ENCODE results near the gene MAP2. TPM values are rescaled to one million over a fixed set of nuclear protein-coding genes. Genes with fewer than 3 reads are reported as not detected.
"Not testable (repeated sequence)": the region's sequence is repeated elsewhere in the genome, so short reads cannot be mapped to it uniquely, and the experiment has no call there.

MAP2 gene
- total and polyA plus RNA-seq, 5 experiments from 2014 or later, result 0.26 to 0.47 TPM; not detected in 3

GRCh38 chr2:209592106-209592505, 168.3 kb downstream of the MAP2 start:
- no peak for ATAC-seq
- Mint-ChIP-seq H3K27me3 (peaks cover 0 to 2% (median 0%) of the 10 kb centered on the region in 5 donors), H3K9me3 (peaks cover 0 to 6% (median 0%) of the 10 kb centered on the region in 9 donors), H3K4me3 (no peak overlapping the region), H3K36me3 (no peaks in the 10 kb centered on the region), H3K4me1 (no peaks in the 10 kb centered on the region), H3K27ac (no peak overlapping the region)
- no peak for DNase-seq
- POLR2A ChIA-PET, result no interaction called here

GRCh38 chr2:209593930-209594329, 170.1 kb downstream of the MAP2 start:
- Mint-ChIP-seq H3K36me3 (no peaks in the 10 kb centered on the region), H3K9me3 (peaks cover 0 to 6% (median 0%) of the 10 kb centered on the region in 9 donors), H3K4me3 (no peak overlapping the region), H3K4me1 (no peaks in the 10 kb centered on the region), H3K27me3 (peaks cover 0 to 2% (median 0%) of the 10 kb centered on the region in 5 donors), H3K27ac (no peak overlapping the region)
- ATAC-seq (no peak), DNase-seq (no peak)
- POLR2A ChIA-PET, result no interaction called here

- H3K27me3 Mint-ChIP-seq, result peaks cover 0 to 2% (median 0%) of the 10 kb centered on the region in 5 donors
- POLR2A ChIA-PET, result no interaction called here
Measured at GRCh38 chr2:209596262-209596661, 172.4 kb downstream of the MAP2 start.

GRCh38 chr2:209598227-209598626, 174.4 kb downstream of the MAP2 start:
- POLR2A ChIA-PET, ATAC-seq, H3K27ac Mint-ChIP-seq, DNase-seq, H3K4me3 Mint-ChIP-seq, H3K36me3 Mint-ChIP-seq, H3K27me3 Mint-ChIP-seq, H3K9me3 Mint-ChIP-seq, H3K4me1 Mint-ChIP-seq: not testable (repeated sequence)

More at GRCh38 chr2:209596262-209596661, 172.4 kb downstream of the MAP2 start:
- ATAC-seq (no peak), DNase-seq (no peak)
- no peaks in the 10 kb centered on the region for H3K4me1 Mint-ChIP-seq
- H3K9me3 Mint-ChIP-seq, result peaks cover 0 to 8% (median 2%) of the 10 kb centered on the region in 9 donors
- H3K36me3 Mint-ChIP-seq, result no peaks in the 10 kb centered on the region
- no peak overlapping the region for H3K27ac Mint-ChIP-seq
- H3K4me3 Mint-ChIP-seq, result no peak overlapping the region

- Mint-ChIP-seq H3K27me3 (peaks cover 0 to 3% (median 0%) of the 10 kb centered on the region in 5 donors), H3K9me3 (peaks cover 0 to 6% (median 2%) of the 10 kb centered on the region in 9 donors), H3K27ac (no peak overlapping the region), H3K36me3 (no peaks in the 10 kb centered on the region), H3K4me3 (no peak overlapping the region), H3K4me1 (no peaks in the 10 kb centered on the region)
- DNase-seq (no peak), ATAC-seq (no peak)
- POLR2A ChIA-PET, result no interaction called here
Measured at GRCh38 chr2:209600341-209601171, 176.7 kb downstream of the MAP2 start.

GRCh38 chr2:209601497-209601896, 177.7 kb downstream of the MAP2 start:
- no peak for ATAC-seq
- no peak overlapping the region for H3K27ac Mint-ChIP-seq
- H3K27me3 Mint-ChIP-seq, result peaks cover 0 to 3% (median 0%) of the 10 kb centered on the region in 5 donors
- no peaks in the 10 kb centered on the region for H3K36me3 Mint-ChIP-seq
- POLR2A ChIA-PET, result no interaction called here
- peaks cover 0 to 4% (median 2%) of the 10 kb centered on the region in 9 donors for H3K9me3 Mint-ChIP-seq
- H3K4me1 Mint-ChIP-seq, result no peaks in the 10 kb centered on the region
- no peak for DNase-seq
- no peak overlapping the region for H3K4me3 Mint-ChIP-seq

- no peak overlapping the region for H3K27ac Mint-ChIP-seq
- H3K9me3 Mint-ChIP-seq, result peaks cover 0 to 4% (median 2%) of the 10 kb centered on the region in 9 donors
- no peaks in the 10 kb centered on the region for H3K36me3 Mint-ChIP-seq
- H3K4me1 Mint-ChIP-seq, result no peaks in the 10 kb centered on the region
- ATAC-seq, result no peak
- DNase-seq, result no peak
- no peak overlapping the region for H3K4me3 Mint-ChIP-seq
- H3K27me3 Mint-ChIP-seq, result peaks cover 0 to 3% (median 0%) of the 10 kb centered on the region in 5 donors
- POLR2A ChIA-PET, result no interaction called here
Measured at GRCh38 chr2:209602259-209602658, 178.4 kb downstream of the MAP2 start.

GRCh38 chr2:209609531-209609930, 185.7 kb downstream of the MAP2 start:
- DNase-seq (no peak), ATAC-seq (no peak)
- H3K4me3 Mint-ChIP-seq, result no peak overlapping the region
- H3K27ac Mint-ChIP-seq, result no peak overlapping the region
- peaks cover 0 to 9% (median 0%) of the 10 kb centered on the region in 9 donors for H3K9me3 Mint-ChIP-seq
- H3K4me1 Mint-ChIP-seq, result no peaks in the 10 kb centered on the region
- H3K27me3 Mint-ChIP-seq, result peaks cover 0 to 8% (median 3%) of the 10 kb centered on the region in 5 donors
- POLR2A ChIA-PET, result no interaction called here
- H3K36me3 Mint-ChIP-seq, result no peaks in the 10 kb centered on the region

GRCh38 chr2:209610631-209611030, 186.8 kb downstream of the MAP2 start:
- Mint-ChIP-seq H3K36me3 (peaks cover 0 to 2% (median 0%) of the 10 kb centered on the region in 3 donors), H3K4me3 (no peak overlapping the region), H3K9me3 (peaks cover 0 to 19% (median 0%) of the 10 kb centered on the region in 9 donors), H3K27me3 (peaks cover 2 to 10% (median 7%) of the 10 kb centered on the region in 5 donors), H3K4me1 (no peaks in the 10 kb centered on the region), H3K27ac (no peak overlapping the region)
- ATAC-seq (no peak), DNase-seq (no peak)
- POLR2A ChIA-PET, result no interaction called here

GRCh38 chr2:209613649-209614305, 189.9 kb downstream of the MAP2 start:
- Mint-ChIP-seq H3K4me3 (no peak overlapping the region), H3K4me1 (no peaks in the 10 kb centered on the region), H3K27ac (no peak overlapping the region), H3K27me3 (peaks cover 2 to 19% (median 7%) of the 10 kb centered on the region in 5 donors), H3K9me3 (peaks cover 0 to 26% (median 0%) of the 10 kb centered on the region in 9 donors), H3K36me3 (peaks cover 0 to 2% (median 0%) of the 10 kb centered on the region in 3 donors)
- DNase-seq, result no peak
- no peak for ATAC-seq
- POLR2A ChIA-PET, result no interaction called here

- H3K4me3 Mint-ChIP-seq, result no peak overlapping the region
- H3K9me3 Mint-ChIP-seq, result peaks cover 0 to 26% (median 0%) of the 10 kb centered on the region in 9 donors
- peaks cover 0 to 3% (median 0%) of the 10 kb centered on the region in 4 donors for H3K4me1 Mint-ChIP-seq
- no peak overlapping the region for H3K27ac Mint-ChIP-seq
- H3K36me3 Mint-ChIP-seq, result peaks cover 0 to 2% (median 0%) of the 10 kb centered on the region in 3 donors
- H3K27me3 Mint-ChIP-seq, result peaks cover 2 to 19% (median 7%) of the 10 kb centered on the region in 5 donors
- POLR2A ChIA-PET, result no interaction called here
- no peak for ATAC-seq
- no peak for DNase-seq
Measured at GRCh38 chr2:209614690-209615369, 191.0 kb downstream of the MAP2 start.

GRCh38 chr2:209619782-209620181, 195.9 kb downstream of the MAP2 start:
- DNase-seq, result no peak
- Mint-ChIP-seq H3K27ac (no peak overlapping the region), H3K27me3 (peaks cover 0 to 19% (median 2%) of the 10 kb centered on the region in 5 donors), H3K36me3 (peaks cover 0 to 2% (median 0%) of the 10 kb centered on the region in 3 donors), H3K9me3 (peaks cover 0 to 18% (median 0%) of the 10 kb centered on the region in 9 donors), H3K4me3 (no peak overlapping the region), H3K4me1 (peaks cover 0 to 6% (median 0%) of the 10 kb centered on the region in 4 donors)
- POLR2A ChIA-PET, result no interaction called here
- no peak for ATAC-seq
